BLaER1 treated with 17β-estradiol and CSF1 and Interleukin-3, amounts not matched to agents 10 nM and 100 nM (cell line): Measurements from ENCODE around the gene SH3BP4.
A peak's percentile ranks its signal among the peaks of the same experiment; 100 is the strongest.

Source experiments
- H3K27ac ChIP-seq, 11 experiments: shearing (Covaris generic); formaldehyde crosslinking; 2 replicates each; pipeline ENCODE4 v1.8.1; 2022
- H3K27me3 ChIP-seq, 11 experiments: shearing (Covaris generic); formaldehyde crosslinking; 2 replicates each; pipeline ENCODE4 v1.8.1; 2022
- H3K36me3 ChIP-seq, 11 experiments: shearing (Covaris generic); formaldehyde crosslinking; 2 replicates each; pipeline ENCODE4 v1.8.1; 2022
- H3K4me1 ChIP-seq, 10 experiments: shearing (Covaris generic); formaldehyde crosslinking; 2 replicates each; pipeline ENCODE4 v1.8.1; 2022
- H3K4me2 ChIP-seq, 11 experiments: shearing (Covaris generic); formaldehyde crosslinking; 2 replicates each; pipeline ENCODE4 v1.8.1; 2022
- H3K4me3 ChIP-seq, 10 experiments: shearing (Covaris generic); formaldehyde crosslinking; 2 replicates each; pipeline ENCODE4 v1.8.1; 2022
- H3K9ac ChIP-seq, 11 experiments: shearing (Covaris generic); formaldehyde crosslinking; 2 replicates each; pipeline ENCODE4 v1.8.1; 2022
- H3K9me3 ChIP-seq, 11 experiments: shearing (Covaris generic); formaldehyde crosslinking; replicated peaks in 1 of 11; 2 replicates each; pipeline ENCODE4 v1.8.1; 2022
- H4K20me1 ChIP-seq, 11 experiments: shearing (Covaris generic); formaldehyde crosslinking; 2 replicates each; pipeline ENCODE4 v1.8.1; 2022
- Cebpa-rat ChIP-seq, 11 experiments: shearing (Covaris generic); IDR thresholded peaks; 2 replicates each; pipeline ENCODE4 v1.8.1; 2022

The SH3BP4 gene

DNA sequence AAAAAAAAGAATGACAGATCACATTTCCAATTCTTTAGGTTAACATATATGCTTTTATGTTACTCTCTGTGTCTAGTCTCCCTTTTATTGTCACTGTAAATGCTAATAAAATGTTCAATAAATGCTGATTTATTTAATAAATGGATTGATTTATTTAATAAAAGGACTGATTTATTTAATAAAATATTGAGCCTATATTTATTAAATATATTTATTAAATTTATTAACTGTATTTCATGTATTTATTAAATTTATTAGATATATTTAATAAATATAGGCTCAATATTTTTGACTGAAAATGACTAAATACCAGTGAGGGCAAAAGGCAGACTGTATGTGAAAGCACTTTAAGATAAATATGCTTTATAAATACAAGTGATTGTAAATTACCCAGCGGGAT, 142.6 kb downstream of the SH3BP4 start:
- no peak for TF ChIP-seq Cebpa-rat (IDR thresholded peaks at IDR 0.05)
- no peak overlapping the region for H3K4me2 ChIP-seq
- H3K36me3 ChIP-seq: no peaks in the 10 kb centered on the region

GRCh38 chr2:235095569-235095968, 143.8 kb downstream of the SH3BP4 start:
- Histone ChIP-seq H3K9me3 (no peaks in the 10 kb centered on the region), H3K4me3 (no peak overlapping the region), H3K27me3 (no peaks in the 10 kb centered on the region), H3K4me2 (peak overlapping the region in 5 of 11 experiments; percentile 2 to 31 (median 16); a peak in 5 of 22 replicates), H3K27ac (no peak overlapping the region), H3K9ac (no peak overlapping the region), H3K4me1 (peaks cover 0 to 10% (median 2%) of the 10 kb centered on the region in 10 experiments; a peak in 6 of 20 replicates), H3K36me3 (no peaks in the 10 kb centered on the region), H4K20me1 (no peaks in the 10 kb centered on the region)
- no peak for TF ChIP-seq Cebpa-rat (IDR thresholded peaks at IDR 0.05)

More for the DNA sequence above, 142.6 kb downstream of the SH3BP4 start:
- Histone ChIP-seq H4K20me1 (no peaks in the 10 kb centered on the region), H3K9me3 (no peaks in the 10 kb centered on the region), H3K9ac (no peak overlapping the region), H3K27ac (no peak overlapping the region), H3K4me3 (no peak overlapping the region), H3K27me3 (no peaks in the 10 kb centered on the region), H3K4me1 (peaks cover 0 to 10% (median 2%) of the 10 kb centered on the region in 10 experiments; a peak in 6 of 20 replicates)

- no peaks in the 10 kb centered on the region for H3K9me3 ChIP-seq
- no peaks in the 10 kb centered on the region for H4K20me1 ChIP-seq
- peak overlapping the region in 3 of 11 experiments; percentile 16 to 31 (median 21); a peak in 2 of 22 replicates for H3K4me2 ChIP-seq
- no peaks in the 10 kb centered on the region for H3K27me3 ChIP-seq
- no peak overlapping the region for H3K27ac ChIP-seq
- no peaks in the 10 kb centered on the region for H3K36me3 ChIP-seq
- no peak overlapping the region for H3K9ac ChIP-seq
- peaks cover 0 to 13% (median 2%) of the 10 kb centered on the region in 10 experiments; a peak in 7 of 20 replicates for H3K4me1 ChIP-seq
- no peak overlapping the region for H3K4me3 ChIP-seq
- no peak for TF ChIP-seq Cebpa-rat (IDR thresholded peaks at IDR 0.05)
Measured at GRCh38 chr2:235096447-235096846, 144.6 kb downstream of the SH3BP4 start.

- no peak overlapping the region for H3K27ac ChIP-seq
- no peak for TF ChIP-seq Cebpa-rat (IDR thresholded peaks at IDR 0.05)
- no peaks in the 10 kb centered on the region for H3K9me3 ChIP-seq
- H4K20me1 ChIP-seq: no peaks in the 10 kb centered on the region
- no peaks in the 10 kb centered on the region for H3K36me3 ChIP-seq
- no peak overlapping the region for H3K4me2 ChIP-seq
- no peak overlapping the region for H3K9ac ChIP-seq
- H3K4me1 ChIP-seq: peaks cover 0 to 13% (median 2%) of the 10 kb centered on the region in 10 experiments; a peak in 7 of 20 replicates
- no peak overlapping the region for H3K4me3 ChIP-seq
- H3K27me3 ChIP-seq: no peaks in the 10 kb centered on the region
Measured at GRCh38 chr2:235097196-235097595, 145.4 kb downstream of the SH3BP4 start.

DNA sequence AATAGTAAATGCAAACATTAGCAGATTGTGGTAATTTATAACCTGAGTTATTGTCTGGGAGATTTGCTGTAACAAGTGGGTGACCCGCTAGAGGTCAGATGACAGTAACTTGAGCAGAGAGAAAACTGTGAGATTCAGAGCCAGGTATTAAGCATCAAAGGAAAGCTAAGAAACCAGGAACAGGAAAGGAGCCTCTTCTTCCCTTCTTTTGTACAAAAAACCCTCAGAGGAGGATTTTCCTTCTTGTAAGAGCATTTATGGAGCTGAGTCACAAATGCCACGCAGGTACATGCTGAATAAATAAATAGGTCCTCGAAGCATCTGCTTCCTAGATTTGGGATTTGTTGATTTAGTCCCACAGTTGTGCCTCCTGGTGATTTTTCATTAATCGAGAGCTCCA, 146.5 kb downstream of the SH3BP4 start:
- TF ChIP-seq Cebpa-rat (IDR thresholded peaks at IDR 0.05): no peak
- H3K9ac ChIP-seq: no peak overlapping the region
- H3K4me3 ChIP-seq: no peak overlapping the region
- H3K27me3 ChIP-seq: no peaks in the 10 kb centered on the region
- H3K4me1 ChIP-seq: peaks cover 0 to 13% (median 2%) of the 10 kb centered on the region in 10 experiments; a peak in 7 of 20 replicates
- H3K27ac ChIP-seq: no peak overlapping the region
- no peaks in the 10 kb centered on the region for H3K36me3 ChIP-seq
- no peaks in the 10 kb centered on the region for H4K20me1 ChIP-seq
- no peaks in the 10 kb centered on the region for H3K9me3 ChIP-seq
- no peak overlapping the region for H3K4me2 ChIP-seq

DNA sequence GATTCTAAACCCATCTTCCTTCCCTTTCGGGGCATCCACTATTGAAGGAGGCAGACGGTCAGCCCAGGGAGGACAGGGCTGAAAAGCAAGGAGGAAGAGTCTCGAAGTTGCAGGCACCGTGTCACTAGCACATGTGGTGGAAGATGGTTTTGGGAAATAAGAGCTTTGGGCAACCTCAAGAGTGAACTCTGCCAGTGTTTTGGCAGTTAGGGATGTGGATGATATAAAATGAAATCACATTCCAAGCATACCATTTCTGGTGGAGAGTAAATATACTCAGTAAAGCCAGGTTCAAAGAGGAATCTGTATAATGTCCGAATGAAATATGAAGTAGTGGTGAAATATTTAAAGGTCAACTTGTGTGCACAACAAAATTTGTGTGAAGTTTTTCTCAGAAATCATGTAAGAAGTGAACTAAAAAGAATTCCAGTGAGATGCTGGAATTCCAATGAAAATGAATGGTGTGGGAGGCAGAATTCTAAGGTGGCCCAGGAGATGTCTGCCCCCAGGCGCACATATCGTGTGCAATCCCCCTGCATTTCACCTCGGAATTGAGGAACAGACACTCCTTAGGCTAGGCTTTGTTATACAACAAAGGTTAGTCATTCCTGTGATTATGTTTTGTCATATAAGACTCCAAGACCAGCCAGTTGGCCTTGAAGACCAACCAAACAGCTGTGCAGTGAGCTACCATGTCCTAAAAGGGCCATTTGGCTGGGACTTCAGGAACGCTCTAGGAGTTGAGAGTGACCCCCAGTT, 147.1 kb downstream of the SH3BP4 start:
- H3K4me3 ChIP-seq: no peak overlapping the region
- H3K4me1 ChIP-seq: peaks cover 0 to 13% (median 2%) of the 10 kb centered on the region in 10 experiments; a peak in 7 of 20 replicates
- H3K9ac ChIP-seq: no peak overlapping the region
- H3K4me2 ChIP-seq: no peak overlapping the region
- no peaks in the 10 kb centered on the region for H3K36me3 ChIP-seq
- H4K20me1 ChIP-seq: no peaks in the 10 kb centered on the region
- H3K27me3 ChIP-seq: no peaks in the 10 kb centered on the region
- no peaks in the 10 kb centered on the region for H3K9me3 ChIP-seq
- no peak for TF ChIP-seq Cebpa-rat (IDR thresholded peaks at IDR 0.05)
- H3K27ac ChIP-seq: no peak overlapping the region

DNA sequence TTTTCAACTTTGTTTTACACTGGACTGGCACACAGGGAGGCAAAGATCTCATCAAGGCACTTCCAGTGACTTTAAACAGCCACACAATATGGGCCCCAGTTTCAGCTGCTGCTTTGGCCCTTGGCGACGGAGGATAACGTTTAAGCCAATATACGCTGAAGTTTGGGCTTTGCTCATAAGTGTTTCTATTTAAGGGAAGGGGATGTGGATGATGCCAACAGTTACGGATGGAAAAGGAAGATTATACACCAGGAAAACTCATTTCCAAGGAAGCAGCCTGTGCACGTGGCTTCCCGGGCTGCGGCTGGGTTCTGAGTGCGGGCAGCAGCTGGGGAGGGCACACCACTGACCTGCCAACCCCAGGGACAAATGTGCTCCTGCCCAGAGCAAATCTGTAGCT, 151.1 kb downstream of the SH3BP4 start:
- H4K20me1 ChIP-seq: no peaks in the 10 kb centered on the region
- no peaks in the 10 kb centered on the region for H3K36me3 ChIP-seq
- no peak overlapping the region for H3K9ac ChIP-seq
- peaks cover 0 to 27% (median 16%) of the 10 kb centered on the region in 10 experiments; a peak in 14 of 20 replicates for H3K4me1 ChIP-seq
- H3K9me3 ChIP-seq: no peaks in the 10 kb centered on the region
- H3K4me2 ChIP-seq: no peak overlapping the region
- no peak overlapping the region for H3K4me3 ChIP-seq
- no peak overlapping the region for H3K27ac ChIP-seq
- H3K27me3 ChIP-seq: no peaks in the 10 kb centered on the region
- TF ChIP-seq Cebpa-rat (IDR thresholded peaks at IDR 0.05): no peak
